Stimulated activated CD4-positive, alpha-beta T cell treated with anti-CD3 and anti-CD28 coated beads, TNF-alpha, amount 100 ng/mL, for 1 hour (primary cell): Measurements from ENCODE around the gene PRCC.

Source experiments
- DNase-seq, 3 donors: peaks; one replicate each; pipeline ENCODE4 v3.0.0-alpha.2; 2020; ENCODE audit warnings: low read depth in 3 of 3, low spot score in 1 of 3

PRCC gene

GRCh38 chr1:156767101-156767878, at the start of gene PRCC:
Gene PRCC, plus strand, starts transcription at chr1:156767535. Its CDS starts 237 bp downstream, at chr1:156767772.
- peak; percentile 86 to 96 (median 95) for DNase-seq

DNA sequence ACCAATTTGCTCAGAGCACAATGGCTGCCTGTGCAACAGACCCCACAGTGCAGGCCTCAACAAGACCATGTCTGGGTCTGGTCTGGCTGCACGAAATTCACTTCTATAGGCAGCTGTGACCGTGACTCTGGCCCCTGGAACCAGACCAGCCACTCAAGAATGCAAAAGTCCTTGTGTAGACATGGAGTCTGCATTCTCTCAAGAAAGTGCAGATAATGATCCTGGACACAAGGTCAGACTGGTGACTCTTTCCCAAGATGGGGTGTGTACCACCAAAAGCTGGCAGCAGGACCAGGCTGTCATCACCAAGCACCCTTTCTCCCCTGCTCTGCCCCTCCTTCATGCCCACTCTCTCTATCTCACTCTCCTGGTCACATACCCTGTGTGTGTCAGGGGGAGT, 46.2 kb upstream of the PRCC start:
- DNase-seq: no peak

GRCh38 chr1:156721535-156721934, 45.8 kb upstream of the PRCC start:
- DNase-seq: no peak

DNA sequence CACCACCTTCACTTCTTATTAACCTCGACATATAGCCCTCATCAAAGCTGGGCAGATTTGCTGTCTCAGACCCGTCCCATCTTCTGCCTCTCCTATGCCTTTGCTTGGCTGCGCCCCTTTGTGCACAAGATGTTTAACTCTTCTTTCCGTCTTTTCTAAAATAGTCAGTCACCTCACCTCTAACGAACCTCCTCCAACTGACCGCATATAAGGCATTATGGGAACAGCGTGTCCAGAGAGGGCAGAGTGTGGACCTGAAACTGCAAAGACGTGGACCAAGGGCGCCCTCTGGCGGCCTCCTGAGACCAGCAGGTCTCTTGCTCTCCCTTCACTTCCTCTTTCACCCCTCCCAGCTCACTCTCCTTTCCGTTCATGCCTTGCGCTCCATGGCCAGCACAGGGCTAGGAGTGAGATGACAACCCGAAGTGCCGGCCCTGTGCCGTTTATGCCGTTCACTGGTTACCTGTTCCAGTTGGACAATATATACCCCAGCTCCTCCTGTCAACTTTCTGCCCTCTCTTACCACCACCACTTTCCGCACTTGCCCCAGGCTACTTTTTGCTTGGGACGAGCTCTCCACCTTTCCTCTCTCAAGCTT, 41.6 kb upstream of the PRCC start:
- DNase-seq: peak in 2 of 3 donors; percentile 54 to 70

- DNase-seq: no peak
These were observed 40.6 kb upstream of the PRCC start for GRCh38 chr1:156726549-156727226.

GRCh38 chr1:156727492-156727891, 39.8 kb upstream of the PRCC start:
- DNase-seq: no peak

- peak in 1 of 3 donors; percentile 58 for DNase-seq
These were observed 39.3 kb upstream of the PRCC start, which contains the start of gene METTL25B for GRCh38 chr1:156727926-156728598. Gene METTL25B, plus strand, starts transcription at chr1:156728469. Its CDS starts 636 bp downstream, at chr1:156729105.

DNA sequence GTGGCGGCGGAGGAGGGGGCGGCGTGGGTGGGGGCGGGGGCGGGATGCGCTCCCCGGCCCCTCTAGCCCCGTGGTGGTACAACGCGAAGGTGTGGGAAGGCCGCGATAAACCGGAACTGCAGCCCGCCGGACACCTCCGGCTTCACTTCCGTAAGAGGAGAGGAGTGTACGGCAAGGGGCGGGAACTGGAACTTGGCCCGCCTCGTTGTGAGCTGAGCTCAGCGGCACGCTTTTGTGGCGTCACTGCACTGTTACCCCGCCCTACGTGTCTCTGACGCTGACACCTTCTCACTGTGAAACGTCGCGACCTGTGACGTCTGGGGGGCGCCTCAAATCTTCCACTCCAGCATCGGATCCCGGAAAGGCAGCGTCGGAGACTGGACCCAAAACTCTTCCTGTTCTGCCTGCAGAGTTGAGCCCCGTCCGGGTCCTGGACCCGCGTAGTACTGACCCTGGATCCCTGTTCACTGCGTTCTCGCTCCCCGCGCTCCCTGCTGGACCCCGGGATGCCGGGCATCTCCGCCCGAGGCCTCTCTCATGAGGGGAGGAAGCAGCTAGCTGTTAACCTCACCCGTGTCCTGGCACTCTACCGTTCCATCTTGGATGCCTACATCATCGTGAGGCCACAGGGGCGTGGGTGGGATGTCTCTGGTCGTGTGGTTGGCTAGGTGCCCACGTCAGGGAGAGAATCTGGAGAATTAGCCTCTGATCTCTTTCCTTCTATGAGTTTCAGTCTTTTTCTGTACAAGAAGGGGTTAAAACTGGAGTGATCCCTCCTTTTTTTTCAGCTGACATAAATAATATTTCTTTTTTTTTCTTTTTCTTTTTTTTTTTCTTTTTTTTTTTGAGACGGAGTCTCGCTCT, 38.5 kb upstream of the PRCC start, which contains the start of gene ISG20L2:
TSS of gene ISG20L2 (minus strand) at position 168 of the 864 bp plus-strand sequence. CDS start 1,114 bp downstream, outside the sequence.
- DNase-seq: peak; percentile 78 to 84 (median 78)

DNA sequence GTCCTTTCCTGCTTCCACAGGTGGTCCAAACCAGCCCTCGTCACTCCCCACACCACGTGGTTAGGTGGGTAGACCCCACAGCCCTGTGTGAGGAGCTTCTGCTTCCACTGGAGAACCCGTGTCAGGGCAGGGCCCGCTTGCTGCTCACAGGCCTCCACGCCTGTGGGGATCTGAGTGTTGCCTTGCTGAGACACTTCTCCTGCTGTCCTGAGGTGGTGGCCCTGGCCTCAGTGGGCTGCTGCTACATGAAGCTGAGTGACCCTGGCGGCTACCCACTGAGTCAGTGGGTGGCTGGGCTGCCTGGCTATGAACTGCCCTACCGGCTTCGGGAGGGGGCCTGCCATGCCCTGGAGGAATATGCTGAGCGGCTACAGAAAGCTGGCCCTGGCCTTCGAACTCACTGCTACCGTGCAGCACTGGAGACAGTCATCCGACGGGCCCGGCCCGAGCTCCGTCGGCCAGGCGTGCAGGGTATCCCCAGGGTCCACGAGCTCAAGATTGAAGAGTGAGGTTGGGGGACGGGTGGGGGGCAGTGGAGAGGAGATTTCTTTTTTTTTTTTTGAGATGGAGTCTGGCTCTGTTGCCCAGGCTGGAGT, 33.2 kb upstream of the PRCC start:
- no peak for DNase-seq

DNA sequence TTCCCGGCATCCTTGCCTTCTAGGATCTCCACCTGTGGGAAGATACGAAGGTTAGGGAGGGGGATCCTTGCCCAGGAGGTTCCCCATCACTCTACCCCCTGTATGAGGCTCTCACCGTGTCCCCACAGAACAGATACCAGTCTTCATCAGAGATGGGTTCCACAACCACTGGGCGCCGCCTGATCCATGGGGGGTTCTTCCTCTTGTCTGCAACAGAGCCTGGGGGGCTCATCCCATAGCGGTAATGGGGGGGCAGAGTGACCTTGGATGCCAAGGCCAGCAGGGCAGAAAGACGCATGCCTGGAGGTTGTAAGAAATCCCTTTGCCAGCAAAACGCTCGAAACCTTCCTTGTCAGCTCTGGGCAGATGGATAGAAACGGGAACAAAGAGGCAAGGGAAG, 28.9 kb upstream of the PRCC start:
- DNase-seq: no peak

GRCh38 chr1:156738916-156739315, 28.4 kb upstream of the PRCC start:
- DNase-seq: no peak

DNA sequence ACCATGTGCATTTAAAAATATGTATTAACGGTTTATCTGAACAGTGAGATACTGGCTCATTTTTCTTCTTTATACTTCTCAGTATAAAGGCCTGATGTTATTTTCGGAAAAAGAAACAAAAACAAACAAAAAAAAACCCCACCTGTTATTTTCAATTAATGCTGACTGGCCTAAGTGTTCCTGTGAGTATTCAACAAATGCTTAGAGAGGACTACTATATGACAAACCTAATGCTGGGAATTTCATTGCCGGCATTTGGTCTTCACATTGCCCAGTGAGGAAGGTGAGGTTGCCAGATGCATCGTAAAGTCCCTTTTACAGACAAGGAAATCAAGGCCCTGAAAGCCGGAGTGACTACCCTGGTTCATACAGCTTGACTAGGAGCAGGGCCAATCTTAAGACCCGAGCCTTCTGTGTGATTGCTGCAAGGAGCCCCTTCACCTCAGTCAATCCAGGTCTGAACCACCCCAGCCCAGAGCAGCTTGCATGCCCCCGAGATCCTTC, 27.0 kb upstream of the PRCC start:
- DNase-seq: no peak

- peak; percentile 90 to 94 (median 93) for DNase-seq
These were observed 26.4 kb upstream of the PRCC start, which contains the start of gene MRPL24 for GRCh38 chr1:156740741-156741480. Gene MRPL24, minus strand, starts transcription at chr1:156741088. Its CDS starts 2,384 bp downstream, at chr1:156738704.

GRCh38 chr1:156741481-156741983, 25.8 kb upstream of the PRCC start:
- no peak for DNase-seq

GRCh38 chr1:156742017-156742416, 25.3 kb upstream of the PRCC start:
- no peak for DNase-seq

- DNase-seq: no peak
These were observed 24.5 kb upstream of the PRCC start for GRCh38 chr1:156742801-156743200.

- no peak for DNase-seq
These were observed 23.7 kb upstream of the PRCC start for GRCh38 chr1:156743367-156744302.

GRCh38 chr1:156744344-156744743, 23.0 kb upstream of the PRCC start:
- DNase-seq: no peak
